ENCODE measurements around the gene MARS1.

- TF ChIP-seq CTCF (IDR thresholded peaks at IDR 0.05; ENCODE audit: poor library complexity) = no peak
- TF ChIP-seq EZH2 (IDR thresholded peaks at IDR 0.05; ENCODE audit: borderline replicate concordance) = peak; percentile 76
Observed at GRCh38 chr12:57476162-57476992, 11.5 kb upstream of the MARS1 start.

All from hepatocyte (in vitro differentiated cells).